A549 (cell line): ENCODE measurements around the gene BMERB1.

ENCODE experiments used
- MAZ ChIP-seq: fragments of 150-350 bp; IDR thresholded peaks from 2 replicates; pipeline ENCODE4 v1.6.1; 2014; ENCODE audit warnings: antibody characterized with exemption, low read depth, low read length, borderline replicate concordance
- NPAS2 ChIP-seq: fragments of 250-450 bp; sonication (Bioruptor Pico); IDR thresholded peaks from 2 replicates; pipeline ENCODE4 v1.8.0; 2022; ENCODE audit warnings: mild to moderate bottlenecking, moderate library complexity, borderline replicate concordance
- SMC3 ChIP-seq: fragments of >200 bp; sonication (Bioruptor Twin); formaldehyde crosslinking; IDR thresholded peaks from 3 replicates; pipeline ENCODE4 v1.6.1; 2018; ENCODE audit warnings: inconsistent platforms

DNA sequence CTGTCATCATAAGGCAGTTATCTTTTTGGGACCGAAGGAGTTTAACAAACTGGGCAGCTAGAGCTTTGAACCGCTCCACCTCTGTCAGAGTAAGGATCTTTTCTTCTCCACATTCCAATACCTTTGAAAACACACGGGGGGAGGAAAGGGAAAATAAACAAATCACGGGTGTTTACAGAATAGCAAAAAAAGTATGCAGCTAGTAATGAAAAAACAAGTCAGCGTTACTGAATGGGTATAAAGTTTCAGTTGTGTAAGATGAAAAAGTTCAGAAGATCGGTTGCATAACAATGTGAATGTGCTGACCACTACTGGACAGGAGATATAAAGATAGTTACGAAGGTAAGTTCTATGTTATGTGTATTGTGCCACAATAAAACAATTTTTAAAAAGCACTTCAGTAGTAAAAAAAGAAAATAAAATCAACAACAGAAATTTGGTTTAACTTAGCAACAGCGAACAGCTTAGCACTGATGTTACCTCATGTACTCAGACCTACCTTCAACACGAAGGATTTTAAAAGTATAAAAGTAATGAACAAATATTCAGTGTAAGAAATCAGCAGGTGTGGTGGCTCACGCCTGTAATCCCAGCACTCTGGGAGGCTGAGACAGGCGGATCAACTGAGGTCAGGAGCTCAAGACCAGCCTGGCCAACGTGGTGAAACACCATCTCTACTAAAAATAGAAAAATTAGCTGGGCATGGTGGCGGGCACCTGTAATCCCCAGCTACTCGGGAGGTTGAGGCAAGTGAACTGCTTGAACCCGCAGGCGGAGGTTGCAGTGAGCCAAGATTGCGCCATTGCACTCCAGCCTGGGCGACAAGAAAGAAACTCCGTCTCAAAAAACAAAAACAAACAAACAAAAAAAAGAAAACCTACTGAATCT is 174.3 kb downstream of the BMERB1 start:
- TF ChIP-seq MAZ (no peak), NPAS2 (CRISPR knock-in tag) (no peak), SMC3 (no peak)
